Mesendoderm (in vitro differentiated cells): Measurements from ENCODE around the gene FOXO6. TPM values are rescaled to one million over a fixed set of nuclear protein-coding genes. Genes with fewer than 3 reads are reported as not detected.

ENCODE experiments used
- DNase-seq: peaks from one replicate; pipeline ENCODE4 v3.0.0; 2013
- H2AK5ac ChIP-seq: 2 replicates; pipeline ENCODE4 v1.6.1; 2013; ENCODE audit warnings: low read length, inconsistent platforms
- H2BK120ac ChIP-seq: 2 replicates; pipeline ENCODE4 v1.6.1; 2013; ENCODE audit warnings: low read depth, mild to moderate bottlenecking, low read length, moderate library complexity, mixed read lengths
- H2BK15ac ChIP-seq: replicated peaks from 2 replicates; pipeline ENCODE4 v1.6.1; 2013; ENCODE audit warnings: low read depth, mild to moderate bottlenecking, moderate library complexity
- H2BK5ac ChIP-seq: 2 replicates; pipeline ENCODE4 v1.6.1; 2013; ENCODE audit warnings: low read length, inconsistent platforms
- H3K18ac ChIP-seq: 2 replicates; pipeline ENCODE4 v1.6.1; 2013; ENCODE audit warnings: mild to moderate bottlenecking, low read length, mixed read lengths
- H3K23ac ChIP-seq: one replicate; pipeline ENCODE4 v1.6.1; 2013; ENCODE audit warnings: low read length
- H3K27ac ChIP-seq: 2 replicates; pipeline ENCODE4 v1.5.1; 2013; ENCODE audit warnings: low read depth, mild to moderate bottlenecking, inconsistent platforms, low read length, moderate library complexity
- H3K27me3 ChIP-seq: 2 replicates; pipeline ENCODE4 v1.6.1; 2013; ENCODE audit warnings: low read length, control low read depth, mild to moderate bottlenecking, inconsistent platforms; ENCODE audit not compliant: insufficient read depth, poor library complexity
- H3K36me3 ChIP-seq: 2 replicates; pipeline ENCODE4 v1.6.1; 2013; ENCODE audit warnings: low read length, inconsistent platforms; ENCODE audit not compliant: control insufficient read depth, insufficient read depth
- H3K4ac ChIP-seq: one replicate; pipeline ENCODE4 v1.6.1; 2013; ENCODE audit warnings: low read depth, mild to moderate bottlenecking, low read length, moderate library complexity
- H3K4me1 ChIP-seq: 2 replicates; pipeline ENCODE4 v1.6.1; 2013; ENCODE audit warnings: low read depth, low read length, inconsistent platforms; ENCODE audit not compliant: control insufficient read depth
- H3K4me2 ChIP-seq: 2 replicates; pipeline ENCODE4 v1.6.1; 2013; ENCODE audit warnings: low read length
- H3K4me3 ChIP-seq: 2 replicates; pipeline ENCODE4 v1.5.1; 2013; ENCODE audit warnings: mild to moderate bottlenecking, low read length
- H3K56ac ChIP-seq: one replicate; pipeline ENCODE4 v1.6.1; 2013; ENCODE audit warnings: low read length
- H3K79me1 ChIP-seq: 2 replicates; pipeline ENCODE4 v1.6.1; 2013; ENCODE audit warnings: low read length, inconsistent platforms
- H3K79me2 ChIP-seq: 2 replicates; pipeline ENCODE4 v1.6.1; 2013; ENCODE audit warnings: mild to moderate bottlenecking, low read length; ENCODE audit not compliant: control insufficient read depth, insufficient read depth
- H3K9ac ChIP-seq: 2 replicates; pipeline ENCODE4 v1.6.1; 2013; ENCODE audit warnings: low read length, inconsistent platforms
- H4K5ac ChIP-seq: one replicate; pipeline ENCODE4 v1.6.1; 2013; ENCODE audit warnings: low read length
- H4K8ac ChIP-seq: one replicate; pipeline ENCODE4 v1.6.1; 2013; ENCODE audit warnings: low read depth, mild to moderate bottlenecking, control low read depth, low read length, moderate library complexity
- WGBS: extraction: QIAGEN DNeasy Blood & Tissue Kit; methylation state at CpG from one replicate; pipeline ENCODE4 v1.1.7; 2013; ENCODE audit warnings: low lambda C conversion rate, missing lambda C conversion rate; ENCODE audit not compliant: insufficient coverage; ENCODE audit errors: extremely low coverage; 5-methylcytosine and 5-hydroxymethylcytosine counted together
- polyA plus RNA-seq, 2 experiments: library from polyadenylated mRNA; stranded (reverse); fragments of 200-250 nt; gene quantifications; one replicate each; pipeline ENCODE4 v1.2.3, GENCODE V29; 2013

Gene FOXO6
- 0.32 TPM for polyA plus RNA-seq (2013, experiment 1 of 2)
- polyA plus RNA-seq (2013, experiment 2 of 2), result 0.36 TPM

- peak; percentile 99 for DNase-seq
- no peaks in the 10 kb centered on the region for H3K79me2 ChIP-seq
- peaks cover 15% of the 10 kb centered on the region for H3K27me3 ChIP-seq
- peak within 1 kb of the TSS; percentile 88 for H3K4me2 ChIP-seq
- no peak within 1 kb of the TSS for H4K8ac ChIP-seq
- peaks cover 11% of the 10 kb centered on the region for H3K4me1 ChIP-seq
- no peak within 1 kb of the TSS for H2BK120ac ChIP-seq
- no peak within 1 kb of the TSS for H2AK5ac ChIP-seq
- H3K4me3 ChIP-seq, result no peak within 1 kb of the TSS
- H3K56ac ChIP-seq, result peak within 1 kb of the TSS; percentile 65
- no CpG with 5 or more reads among the region's 63 CpGs for WGBS
- peak within 1 kb of the TSS; percentile 80 for H3K23ac ChIP-seq
- peak within 1 kb of the TSS; percentile 40 for H3K9ac ChIP-seq
- H3K27ac ChIP-seq, result no peak within 1 kb of the TSS
- no peaks in the 10 kb centered on the region for H3K36me3 ChIP-seq
- no peak within 1 kb of the TSS for H3K4ac ChIP-seq
- no peak within 1 kb of the TSS for H2BK5ac ChIP-seq
- H2BK15ac ChIP-seq, result no peak within 1 kb of the TSS
- H3K18ac ChIP-seq, result no peak within 1 kb of the TSS
- H4K5ac ChIP-seq, result no peak within 1 kb of the TSS
- no peaks in the 10 kb centered on the region for H3K79me1 ChIP-seq
Observed at GRCh38 chr1:41360786-41361494, at the start of gene FOXO6. TSS of gene FOXO6 (plus strand) at chr1:41361434.

GRCh38 chr1:41312991-41313645, 48.1 kb upstream of the FOXO6 start:
- Histone ChIP-seq H3K4me3 (no peak overlapping the region), H3K56ac (peak overlapping the region; percentile 30), H2BK120ac (no peak overlapping the region), H3K4ac (no peak overlapping the region), H3K9ac (no peak overlapping the region), H3K36me3 (no peaks in the 10 kb centered on the region), H3K4me2 (no peak overlapping the region), H4K8ac (no peak overlapping the region), H2BK5ac (no peak overlapping the region), H3K23ac (no peak overlapping the region), H2BK15ac (no peak overlapping the region), H3K27me3 (no peaks in the 10 kb centered on the region), H4K5ac (no peak overlapping the region), H3K79me2 (no peaks in the 10 kb centered on the region), H3K18ac (no peak overlapping the region), H3K27ac (no peak overlapping the region), H2AK5ac (no peak overlapping the region), H3K79me1 (no peaks in the 10 kb centered on the region), H3K4me1 (no peaks in the 10 kb centered on the region)
- no CpG with 5 or more reads among the region's 4 CpGs for WGBS
- DNase-seq, result no peak

GRCh38 chr1:41313661-41314131, 47.5 kb upstream of the FOXO6 start:
- no peak overlapping the region for H4K5ac ChIP-seq
- H3K4me1 ChIP-seq, result no peaks in the 10 kb centered on the region
- no peak overlapping the region for H3K23ac ChIP-seq
- H3K4me2 ChIP-seq, result no peak overlapping the region
- peak; percentile 77 for DNase-seq
- H4K8ac ChIP-seq, result no peak overlapping the region
- no peaks in the 10 kb centered on the region for H3K27me3 ChIP-seq
- H3K79me1 ChIP-seq, result no peaks in the 10 kb centered on the region
- H3K9ac ChIP-seq, result no peak overlapping the region
- H3K18ac ChIP-seq, result no peak overlapping the region
- H2BK15ac ChIP-seq, result no peak overlapping the region
- H3K56ac ChIP-seq, result no peak overlapping the region
- H3K4ac ChIP-seq, result no peak overlapping the region
- no peak overlapping the region for H3K27ac ChIP-seq
- H3K4me3 ChIP-seq, result no peak overlapping the region
- H3K79me2 ChIP-seq, result no peaks in the 10 kb centered on the region
- no CpG with 5 or more reads among the region's 7 CpGs for WGBS
- no peak overlapping the region for H2BK5ac ChIP-seq
- H3K36me3 ChIP-seq, result no peaks in the 10 kb centered on the region
- no peak overlapping the region for H2BK120ac ChIP-seq
- no peak overlapping the region for H2AK5ac ChIP-seq

- no peak overlapping the region for H3K4me3 ChIP-seq
- no peak overlapping the region for H3K18ac ChIP-seq
- no peak overlapping the region for H3K4ac ChIP-seq
- H2AK5ac ChIP-seq, result no peak overlapping the region
- no peak overlapping the region for H3K4me2 ChIP-seq
- no peaks in the 10 kb centered on the region for H3K79me2 ChIP-seq
- no peak overlapping the region for H4K5ac ChIP-seq
- no peak overlapping the region for H2BK5ac ChIP-seq
- WGBS, result no CpG with 5 or more reads among the region's 11 CpGs
- H3K36me3 ChIP-seq, result no peaks in the 10 kb centered on the region
- no peak overlapping the region for H3K56ac ChIP-seq
- no peak overlapping the region for H3K27ac ChIP-seq
- H3K27me3 ChIP-seq, result no peaks in the 10 kb centered on the region
- H3K23ac ChIP-seq, result no peak overlapping the region
- H3K79me1 ChIP-seq, result no peaks in the 10 kb centered on the region
- DNase-seq, result peak; percentile 42
- H4K8ac ChIP-seq, result no peak overlapping the region
- peaks cover under 1% of the 10 kb centered on the region for H3K4me1 ChIP-seq
- H2BK120ac ChIP-seq, result no peak overlapping the region
- no peak overlapping the region for H3K9ac ChIP-seq
- H2BK15ac ChIP-seq, result no peak overlapping the region
Observed at GRCh38 chr1:41314376-41315145, 46.7 kb upstream of the FOXO6 start.

- Histone ChIP-seq H3K4me1 (peaks cover 5% of the 10 kb centered on the region), H3K27me3 (no peaks in the 10 kb centered on the region), H3K23ac (no peak overlapping the region), H3K4me3 (no peak overlapping the region), H3K18ac (no peak overlapping the region), H4K8ac (no peak overlapping the region), H3K56ac (no peak overlapping the region), H3K4ac (no peak overlapping the region), H2BK120ac (no peak overlapping the region), H3K79me2 (no peaks in the 10 kb centered on the region), H3K36me3 (no peaks in the 10 kb centered on the region), H2AK5ac (no peak overlapping the region), H2BK15ac (no peak overlapping the region), H3K79me1 (no peaks in the 10 kb centered on the region), H3K4me2 (no peak overlapping the region), H3K27ac (no peak overlapping the region), H2BK5ac (no peak overlapping the region), H3K9ac (no peak overlapping the region), H4K5ac (no peak overlapping the region)
- WGBS, result no CpG with 5 or more reads among the region's 15 CpGs
- DNase-seq, result no peak
Observed at GRCh38 chr1:41315146-41315822, 46.0 kb upstream of the FOXO6 start.
